HepG2 (cell line): ENCODE data around the gene PRDX5. TPM values are rescaled to one million over a fixed set of nuclear protein-coding genes. Genes with fewer than 3 reads are reported as not detected.

Source experiments
- ATAC-seq: fragments of 200-7000 bp; cut with Tn5 transposase; 3 replicates; pipeline ENCODE4 v1.9.1; 2020; ENCODE audit warnings: mild to moderate bottlenecking, moderate library complexity
- BruUV-seq: library from RNA; stranded (reverse); fragments of 400-500 nt; replicated peaks from 2 replicates; lab custom pipeline; 2021; lab: Mats Ljungman, UMichigan
- CTCF ChIA-PET: fragments of 300-600 bp; formaldehyde crosslinking; extraction: SDS; loops from one replicate; lab custom pipeline; 2021; ENCODE audit warnings: low total read pairs, inconsistent platforms, low intra/inter-chr PET ratio; lab: Yijun Ruan, JAX
- POLR2A ChIA-PET: fragments of 350-600 bp; sonication (Branson Sonifier 250); formaldehyde crosslinking; loops from one replicate; lab custom pipeline; 2020; ENCODE audit warnings: antibody characterized with exemption, inconsistent platforms; lab: Yijun Ruan, JAX
- DNase-seq: peaks from one replicate; pipeline ENCODE4 v3.0.0-alpha.2; 2015; ENCODE audit warnings: low spot score
- FAIRE-seq: peaks from 3 replicates; lab custom pipeline; 2011; peaks lifted over from hg19 to GRCh38; lab: Jason Lieb, UNC
- H2AFZ ChIP-seq: one replicate; pipeline ENCODE4 v1.6.1; 2011; ENCODE audit warnings: low read length, inconsistent platforms
- H3K27ac ChIP-seq: fragments of 300-600 bp; 3 replicates; pipeline ENCODE4 v1.8.0; 2011; ENCODE audit warnings: mixed run types, mild to moderate bottlenecking, mixed read lengths, low read length, inconsistent platforms; ENCODE audit not compliant: insufficient read depth; ENCODE audit errors: extremely low read length
- H3K27me3 ChIP-seq, 2 experiments: fragments of 200-600 bp in 1 of 2; 2 replicates in 1 of 2; 3 replicates in 1 of 2; pipeline versions ENCODE4 v1.6.0 to v1.8.0; 2011; ENCODE audit warnings: low read length in 2 of 2, mild to moderate bottlenecking in 2 of 2, moderate library complexity in 2 of 2, inconsistent platforms in 1 of 2; ENCODE audit not compliant: insufficient read depth in 2 of 2, control insufficient read depth in 1 of 2
- H3K36me3 ChIP-seq, 2 experiments: fragments of 200-600 bp in 1 of 2; replicated peaks in 1 of 2; 2 replicates in 1 of 2; 3 replicates in 1 of 2; pipeline versions ENCODE4 v1.5.1 to v1.8.0; 2011; ENCODE audit warnings: low read length in 2 of 2, inconsistent platforms in 1 of 2; ENCODE audit not compliant: insufficient read depth in 2 of 2, control insufficient read depth in 1 of 2
- H3K4me1 ChIP-seq: 2 replicates; pipeline ENCODE4 v1.5.1; 2012; ENCODE audit warnings: low read length, inconsistent platforms; ENCODE audit not compliant: insufficient read depth
- H3K4me2 ChIP-seq: 2 replicates; pipeline ENCODE4 v1.6.0; 2011; ENCODE audit warnings: low read depth, low read length, inconsistent platforms
- H3K4me3 ChIP-seq, 3 experiments: fragments of 200-600 bp in 1 of 3; sonication (generic), shearing (Covaris generic) in 1 of 3; replicated peaks in 1 of 3; 2 replicates each; pipeline ENCODE4 v1.5.1; 2011 to 2016; ENCODE audit warnings: low read length in 3 of 3, inconsistent platforms in 2 of 3, low read depth in 2 of 3, mild to moderate bottlenecking in 2 of 3, control low read depth in 1 of 3, mixed read lengths in 1 of 3; ENCODE audit not compliant: insufficient read depth in 1 of 3
- H3K79me2 ChIP-seq: one replicate; pipeline ENCODE4 v1.6.1; 2011; ENCODE audit warnings: low read length, inconsistent platforms; ENCODE audit not compliant: insufficient read depth
- H3K9ac ChIP-seq: 2 replicates; pipeline ENCODE4 v1.6.0; 2011; ENCODE audit warnings: mild to moderate bottlenecking, low read depth, low read length, inconsistent platforms; ENCODE audit not compliant: insufficient read depth
- H3K9me3 ChIP-seq: 2 replicates; pipeline ENCODE4 v1.5.1; 2012; ENCODE audit warnings: mild to moderate bottlenecking, low read length
- H4K20me1 ChIP-seq: 2 replicates; pipeline ENCODE4 v1.6.0; 2011; ENCODE audit warnings: inconsistent platforms, mild to moderate bottlenecking, low read length, moderate library complexity; ENCODE audit not compliant: insufficient read depth
- GFI1 ChIP-seq: sonication (generic); formaldehyde crosslinking; IDR thresholded peaks from 2 replicates; pipeline ENCODE4 v1.5.0; 2020; ENCODE audit warnings: missing genetic modification reagents, mild to moderate bottlenecking, borderline replicate concordance
- NFRKB ChIP-seq: fragments of 450-650 bp; IDR thresholded peaks from 2 replicates; pipeline ENCODE4 v1.6.1; 2017
- SATB2 ChIP-seq: sonication (generic); formaldehyde crosslinking; IDR thresholded peaks from 2 replicates; pipeline ENCODE4 v1.5.0; 2020; ENCODE audit warnings: missing genetic modification reagents
- SIX4 ChIP-seq: sonication (generic); formaldehyde crosslinking; IDR thresholded peaks from 2 replicates; pipeline ENCODE4 v1.4.0; 2020; ENCODE audit warnings: missing genetic modification reagents
- SSRP1 ChIP-seq: IDR thresholded peaks from 2 replicates; pipeline ENCODE4 v1.6.1; 2016; ENCODE audit warnings: control low read depth
- TBX2 ChIP-seq: sonication (generic); formaldehyde crosslinking; IDR thresholded peaks from 2 replicates; pipeline ENCODE4 v1.5.0; 2020; ENCODE audit warnings: missing genetic modification reagents, mild to moderate bottlenecking, borderline replicate concordance
- TFAP4 ChIP-seq: sonication (generic); IDR thresholded peaks from 2 replicates; pipeline ENCODE4 v1.6.1; 2016; ENCODE audit warnings: low read depth, borderline replicate concordance
- ZBTB25 ChIP-seq: IDR thresholded peaks from 2 replicates; pipeline ENCODE4 v1.6.1; 2018; ENCODE audit warnings: missing genetic modification reagents
- ZMAT3 ChIP-seq: sonication (generic); formaldehyde crosslinking; conservative IDR thresholded peaks from 2 replicates; pipeline ENCODE4 v1.7.0; 2021; ENCODE audit warnings: missing genetic modification reagents
- ZNF275 ChIP-seq: sonication (generic); formaldehyde crosslinking; IDR thresholded peaks from 2 replicates; pipeline ENCODE4 v1.8.0; 2022; ENCODE audit warnings: missing genetic modification reagents, mild to moderate bottlenecking, inconsistent platforms, borderline replicate concordance
- ZNF33B ChIP-seq: sonication (generic); formaldehyde crosslinking; IDR thresholded peaks from 2 replicates; pipeline ENCODE4 v1.5.1; 2020; ENCODE audit warnings: mild to moderate bottlenecking, missing genetic modification reagents
- ZNF558 ChIP-seq: sonication (generic); formaldehyde crosslinking; IDR thresholded peaks from 2 replicates; pipeline ENCODE4 v1.9.0; 2022; ENCODE audit warnings: mild to moderate bottlenecking, missing genetic modification reagents, borderline replicate concordance
- ZNF562 ChIP-seq: sonication (generic); formaldehyde crosslinking; IDR thresholded peaks from 2 replicates; pipeline ENCODE4 v1.8.0; 2022; ENCODE audit warnings: missing genetic modification reagents, borderline replicate concordance
- ZNF746 ChIP-seq: sonication (generic); formaldehyde crosslinking; IDR thresholded peaks from 2 replicates; pipeline ENCODE4 v1.8.0; 2022; ENCODE audit warnings: mild to moderate bottlenecking, missing genetic modification reagents
- ZNF772 ChIP-seq: sonication (generic); formaldehyde crosslinking; IDR thresholded peaks from 2 replicates; pipeline ENCODE4 v1.5.0; 2020; ENCODE audit warnings: mild to moderate bottlenecking, missing genetic modification reagents
- WGBS: methylation state at CpG from one replicate; pipeline ENCODE4 v1.1.6; 2017; ENCODE audit warnings: low lambda C conversion rate; 5-methylcytosine and 5-hydroxymethylcytosine counted together
- in situ Hi-C: cut with HindIII; loops from 2 replicates; pipeline ENCODE4 v1.10.0; 2017; ENCODE audit warnings: low pct_unique_long_range_greater_than_20kb; ENCODE audit not compliant: extremely low pct_ligation_motif_present
- intact Hi-C: fragments of 100-400 bp; cut with micrococcal nuclease; formaldehyde crosslinking; loops from one replicate; pipeline ENCODE4 v1.10.0; 2022; ENCODE audit not compliant: unreplicated experiment
- polyA plus RNA-seq, 8 experiments: library from polyadenylated mRNA; depleted of rRNA in 3 of 8; stranded (reverse) in 7 of 8; unstranded in 1 of 8; fragments of >200 nt; fragmentation: Illumina TruSeq in 4 of 8; extraction: Trizol in 4 of 8; gene quantifications; 2 replicates each; pipeline versions ENCODE4 v1.2.1 to v1.2.3, GENCODE V29; 2011 to 2016; ENCODE audit warnings: low read depth in 4 of 8, missing spikeins in 1 of 8, mixed read lengths in 1 of 8; ENCODE audit not compliant: insufficient read depth in 1 of 8
- total RNA-seq, 5 experiments: library from RNA; depleted of rRNA; stranded (reverse); fragments of >200 nt; fragmentation: Illumina TruSeq; extraction: Trizol; gene quantifications; 2 replicates each; pipeline ENCODE4 v1.2.3, GENCODE V29; 2016; ENCODE audit warnings: low read depth in 1 of 5
- TF ChIP-seq, protein P1 (sequence below): IDR thresholded peaks from 2 replicates; pipeline ENCODE4 v1.6.1; 2016; ENCODE audit warnings: mild to moderate bottlenecking, missing biosample characterization, missing genetic modification reagents
- TF ChIP-seq, protein P2 (sequence below): sonication (generic); formaldehyde crosslinking; conservative IDR thresholded peaks from 2 replicates; pipeline ENCODE4 v1.8.1; 2023; ENCODE audit warnings: missing genetic modification reagents
- TF ChIP-seq, protein P3 (sequence below): sonication (generic); formaldehyde crosslinking; IDR thresholded peaks from 2 replicates; pipeline ENCODE4 v1.5.0; 2020; ENCODE audit warnings: missing genetic modification reagents

The PRDX5 gene
- total and polyA plus RNA-seq, 2 of the 13 experiments (the other 11 are each of a cell fraction or from before 2014, with no cell fraction given), result 215 to 311 TPM

- Histone ChIP-seq H3K4me3 (peak overlapping the region; percentile 80 to 96 (median 94)), H3K9ac (peak overlapping the region; percentile 93), H3K27me3 (peaks cover 0 to 8% of the 10 kb centered on the region in 2 experiments; a peak in 3 of 5 replicates), H4K20me1 (no peaks in the 10 kb centered on the region), H2AFZ (no peak overlapping the region), H3K9me3 (no peaks in the 10 kb centered on the region), H3K79me2 (no peaks in the 10 kb centered on the region), H3K36me3 (peaks cover 5 to 15% of the 10 kb centered on the region in 2 experiments; a peak in 3 of 5 replicates), H3K4me1 (peaks cover 56% of the 10 kb centered on the region), H3K4me2 (peak overlapping the region; percentile 99), H3K27ac (peak overlapping the region; percentile 57)
- intact Hi-C loops, result loop anchor here (2.0 kb wide), 1 partner anchor 41 kb away; the partner anchor contains the start of gene TRMT112
- no peak for FAIRE-seq
- no TSS peak for BruUV-seq
- ChIA-PET POLR2A (interaction anchor here (0.6 to 6.5 kb wide), 3 partner anchors 17 to 87 kb away, joined by 3 to 61 read pairs (median 3); partner anchors contain the start of genes PRDX5 and TRMT112), CTCF (no interaction called here)
- in situ Hi-C loops, result no loop called here
- peak; percentile 28 for ATAC-seq
- DNase-seq, result peak; percentile 20
- WGBS, result 22% methylated on average over 2 of the region's 13 CpGs
- TF ChIP-seq ZMAT3 (CRISPR knock-in tag), result 0 out of 2 replicates have a peak, but pooled peaks have one; percentile 24
- TF ChIP-seq TBX2, result peak; percentile 45; the same call in 1 of the 2 replicates
- 0 out of 2 replicates have a peak, but pooled peaks have one; percentile 13 for TF ChIP-seq ZNF275 (CRISPR knock-in tag)
- TF ChIP-seq SATB2, result no peak
- TF ChIP-seq, protein P1, sequence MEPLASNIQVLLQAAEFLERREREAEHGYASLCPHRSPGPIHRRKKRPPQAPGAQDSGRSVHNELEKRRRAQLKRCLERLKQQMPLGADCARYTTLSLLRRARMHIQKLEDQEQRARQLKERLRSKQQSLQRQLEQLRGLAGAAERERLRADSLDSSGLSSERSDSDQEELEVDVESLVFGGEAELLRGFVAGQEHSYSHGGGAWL (CRISPR knock-in tag), result no peak; the same call in 1 of the 2 replicates
- TF ChIP-seq ZNF33B (CRISPR knock-in tag), result no peak
- TF ChIP-seq ZNF746 (CRISPR knock-in tag), result 0 out of 2 replicates have a peak, but pooled peaks have one; percentile 37
- TF ChIP-seq, protein P2, sequence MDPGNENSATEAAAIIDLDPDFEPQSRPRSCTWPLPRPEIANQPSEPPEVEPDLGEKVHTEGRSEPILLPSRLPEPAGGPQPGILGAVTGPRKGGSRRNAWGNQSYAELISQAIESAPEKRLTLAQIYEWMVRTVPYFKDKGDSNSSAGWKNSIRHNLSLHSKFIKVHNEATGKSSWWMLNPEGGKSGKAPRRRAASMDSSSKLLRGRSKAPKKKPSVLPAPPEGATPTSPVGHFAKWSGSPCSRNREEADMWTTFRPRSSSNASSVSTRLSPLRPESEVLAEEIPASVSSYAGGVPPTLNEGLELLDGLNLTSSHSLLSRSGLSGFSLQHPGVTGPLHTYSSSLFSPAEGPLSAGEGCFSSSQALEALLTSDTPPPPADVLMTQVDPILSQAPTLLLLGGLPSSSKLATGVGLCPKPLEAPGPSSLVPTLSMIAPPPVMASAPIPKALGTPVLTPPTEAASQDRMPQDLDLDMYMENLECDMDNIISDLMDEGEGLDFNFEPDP (CRISPR knock-in tag), result no peak
- TF ChIP-seq TFAP4, result peak; percentile 70; the same call in 1 of the 2 replicates
- TF ChIP-seq SSRP1, result no peak
- no peak for TF ChIP-seq ZNF562
- 0 out of 2 replicates have a peak, but pooled peaks have one; percentile 5 for TF ChIP-seq ZNF558 (CRISPR knock-in tag)
- TF ChIP-seq ZBTB25 (CRISPR knock-in tag), result no peak
- peak; percentile 45; the same call in 1 of the 2 replicates for TF ChIP-seq ZNF772 (CRISPR knock-in tag)
- no peak for TF ChIP-seq NFRKB
- TF ChIP-seq SIX4 (CRISPR knock-in tag), result no peak
- TF ChIP-seq GFI1 (CRISPR knock-in tag), result no peak
- TF ChIP-seq, protein P3, sequence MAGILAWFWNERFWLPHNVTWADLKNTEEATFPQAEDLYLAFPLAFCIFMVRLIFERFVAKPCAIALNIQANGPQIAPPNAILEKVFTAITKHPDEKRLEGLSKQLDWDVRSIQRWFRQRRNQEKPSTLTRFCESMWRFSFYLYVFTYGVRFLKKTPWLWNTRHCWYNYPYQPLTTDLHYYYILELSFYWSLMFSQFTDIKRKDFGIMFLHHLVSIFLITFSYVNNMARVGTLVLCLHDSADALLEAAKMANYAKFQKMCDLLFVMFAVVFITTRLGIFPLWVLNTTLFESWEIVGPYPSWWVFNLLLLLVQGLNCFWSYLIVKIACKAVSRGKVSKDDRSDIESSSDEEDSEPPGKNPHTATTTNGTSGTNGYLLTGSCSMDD, result no peak
Observed at GRCh38 chr11:64357904-64358535, 40.1 kb downstream of the PRDX5 start.
